ENCODE results near the gene SLC25A21.
"Not testable (repeated sequence)": the region's sequence is repeated elsewhere in the genome, so short reads cannot be mapped to it uniquely, and the experiment has no call there.

SLC25A21 gene

GRCh38 chr14:36844443-36845195 lies 327.8 kb downstream of the SLC25A21 start:
- in situ Hi-C loops (cut with HindIII; ENCODE audit: low sequenced_read_pairs): no loop called here

DNA sequence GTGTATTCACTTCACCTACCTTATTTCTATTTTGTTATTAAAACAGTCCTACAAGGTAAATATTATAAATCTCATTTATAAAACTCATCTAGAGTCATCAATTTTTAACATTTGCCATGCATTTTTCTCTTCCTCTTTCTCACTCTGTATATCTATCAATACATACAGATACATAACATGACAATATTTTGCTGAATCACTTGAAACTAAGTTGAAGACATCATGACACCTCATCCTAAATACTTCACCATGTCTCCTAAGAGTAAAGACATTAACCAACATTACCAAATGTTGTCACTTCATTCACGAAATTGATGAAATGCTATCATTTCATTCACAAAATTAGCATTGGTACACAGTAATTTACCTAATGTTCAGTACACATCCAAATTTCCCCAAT lies 329.0 kb downstream of the SLC25A21 start:
- in situ Hi-C loops (cut with HindIII; ENCODE audit: low sequenced_read_pairs): no loop called here

GRCh38 chr14:36835128-36835527 lies 337.3 kb downstream of the SLC25A21 start:
- in situ Hi-C loops (cut with HindIII; ENCODE audit: low sequenced_read_pairs): no loop called here

DNA sequence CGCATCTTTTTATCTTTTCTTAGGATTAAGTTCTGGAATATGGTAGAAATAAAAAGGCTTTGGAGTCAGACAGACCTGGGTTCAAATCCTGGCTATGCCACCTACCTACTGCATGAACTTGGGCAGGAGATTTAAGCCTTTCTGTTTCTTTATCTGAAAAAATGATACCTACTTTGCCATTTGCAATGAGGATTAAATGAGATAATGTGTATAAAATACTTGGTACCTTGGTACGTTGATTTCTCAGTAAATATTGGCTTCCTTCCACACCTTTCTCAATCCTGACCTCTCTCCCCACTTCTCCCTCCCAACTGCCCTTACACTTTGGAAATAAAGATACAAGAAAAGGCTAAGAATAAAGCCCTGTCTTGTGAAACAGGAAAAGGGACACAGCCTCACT lies 338.1 kb downstream of the SLC25A21 start:
- in situ Hi-C loops (cut with HindIII; ENCODE audit: low sequenced_read_pairs): no loop called here

DNA sequence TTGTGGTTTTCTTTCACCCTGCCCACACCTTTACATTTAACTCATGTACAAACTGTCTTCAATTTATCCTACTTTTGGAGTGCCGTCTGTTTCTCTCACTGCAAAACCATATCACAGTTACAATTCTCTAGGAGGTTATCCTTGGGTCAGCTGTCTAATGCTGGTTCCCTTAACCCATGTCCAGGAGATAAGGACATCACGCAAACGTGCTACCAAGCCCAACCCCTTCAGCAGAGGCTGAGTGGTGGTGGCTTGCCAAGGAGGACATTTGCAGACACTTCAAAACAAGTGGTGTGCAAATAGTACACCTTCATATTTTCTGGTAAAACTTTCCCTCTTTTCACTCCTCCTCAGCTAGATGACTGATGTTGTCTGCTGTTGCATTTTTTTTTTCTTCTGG lies 342.9 kb downstream of the SLC25A21 start:
- in situ Hi-C loops (cut with HindIII; ENCODE audit: low sequenced_read_pairs): no loop called here

GRCh38 chr14:36827861-36828260 lies 344.5 kb downstream of the SLC25A21 start:
- in situ Hi-C loops (cut with HindIII; ENCODE audit: low sequenced_read_pairs): no loop called here

- in situ Hi-C loops (cut with HindIII; ENCODE audit: low sequenced_read_pairs): no loop called here
These were observed 345.8 kb downstream of the SLC25A21 start for GRCh38 chr14:36826614-36827013.

- in situ Hi-C loops (cut with HindIII; ENCODE audit: low sequenced_read_pairs): no loop called here
These were observed 347.6 kb downstream of the SLC25A21 start for GRCh38 chr14:36824854-36825253.

DNA sequence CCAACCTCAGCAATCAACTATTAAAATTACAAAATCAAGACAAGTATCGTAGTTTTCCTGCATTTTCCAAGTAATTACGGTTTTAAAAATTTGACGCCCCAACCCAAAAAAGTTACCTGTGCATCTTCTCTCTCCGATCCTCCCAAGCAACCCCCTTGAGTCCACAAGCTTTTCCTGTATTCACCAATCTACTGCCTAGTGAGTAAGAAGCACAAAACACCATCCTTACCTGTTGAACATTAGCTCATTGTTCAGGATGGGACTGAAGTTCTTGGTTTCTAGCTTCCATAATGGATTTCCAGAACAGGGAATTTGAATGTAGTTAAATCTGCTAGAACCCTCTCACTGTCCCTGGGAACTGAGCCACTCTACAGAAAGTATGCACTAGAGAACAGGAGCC lies 348.8 kb downstream of the SLC25A21 start:
- in situ Hi-C loops (cut with HindIII; ENCODE audit: low sequenced_read_pairs): no loop called here

DNA sequence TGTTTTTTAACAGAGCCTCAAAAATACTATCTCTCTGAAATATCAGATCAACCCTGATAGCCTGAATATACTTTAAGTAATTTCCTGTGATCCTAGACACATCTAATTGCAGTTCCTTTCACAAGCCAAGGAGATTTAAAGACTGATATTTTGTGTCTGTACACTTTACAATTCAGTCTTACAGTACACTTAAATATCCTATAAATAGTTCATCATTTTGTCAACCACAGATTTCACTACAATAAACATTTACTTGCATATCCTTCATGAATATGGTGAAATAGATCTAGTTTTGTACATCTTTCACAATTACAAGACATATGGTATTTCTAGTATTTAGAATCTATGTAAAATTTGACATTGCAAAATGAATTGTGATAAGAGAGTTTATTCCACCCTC lies 349.7 kb downstream of the SLC25A21 start:
- in situ Hi-C loops (cut with HindIII; ENCODE audit: low sequenced_read_pairs): no loop called here

GRCh38 chr14:36820901-36821300 lies 351.5 kb downstream of the SLC25A21 start:
- in situ Hi-C loops (cut with HindIII; ENCODE audit: low sequenced_read_pairs): no loop called here

DNA sequence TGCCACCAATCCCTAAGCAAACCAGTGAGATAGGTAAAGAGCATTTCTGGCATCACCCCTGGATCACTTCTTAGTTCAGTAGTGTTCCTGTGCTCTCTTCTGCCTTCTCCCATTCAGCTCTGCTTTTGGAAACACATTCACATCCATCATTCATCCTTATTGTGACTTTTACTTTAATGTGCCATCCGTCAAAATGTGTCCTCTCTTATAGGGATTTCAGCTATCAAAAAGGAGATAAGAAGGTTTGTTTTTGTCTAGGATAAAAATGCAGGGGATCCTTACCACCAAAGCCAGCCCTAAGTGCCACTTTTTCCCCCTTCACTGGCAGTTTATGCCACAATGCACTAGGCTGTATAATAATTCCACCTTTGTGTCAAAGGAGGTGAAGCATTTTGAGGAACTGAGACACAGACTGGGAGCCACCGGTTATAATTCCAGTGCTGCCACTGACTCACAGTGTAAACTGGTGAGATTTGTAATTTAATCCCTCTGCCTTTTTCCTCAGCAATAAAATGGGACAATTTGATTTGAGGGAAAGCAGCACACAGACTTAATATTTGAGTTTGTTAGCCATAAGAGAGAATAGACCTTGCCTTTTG lies 352.2 kb downstream of the SLC25A21 start:
- in situ Hi-C loops (cut with HindIII; ENCODE audit: low sequenced_read_pairs): no loop called here

DNA sequence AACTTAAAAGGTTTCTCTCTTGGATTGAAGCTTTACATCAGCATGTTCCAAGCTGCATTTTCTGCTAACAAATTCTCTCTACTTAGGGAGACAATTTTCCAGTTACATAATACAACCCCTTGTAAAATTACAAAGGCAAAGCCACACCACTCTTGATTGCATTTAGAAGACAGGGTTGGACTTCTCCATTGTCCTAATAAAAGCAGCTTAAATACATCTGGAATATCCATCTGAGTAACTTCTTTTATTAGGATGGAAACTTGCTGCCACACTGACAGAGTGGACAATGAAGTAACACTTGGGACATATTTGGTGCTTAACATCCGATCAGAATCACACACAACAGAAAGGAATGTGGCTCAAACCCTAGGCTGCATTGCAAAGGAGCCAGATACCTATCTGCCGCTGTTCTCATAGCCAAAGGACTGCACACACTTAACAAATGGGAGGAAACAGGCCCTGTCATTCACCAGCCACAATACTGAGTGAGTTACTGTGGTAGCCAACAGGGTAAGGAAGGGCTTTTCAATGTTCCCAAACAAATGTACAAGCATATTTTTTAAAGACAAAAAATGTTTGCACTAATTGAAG lies 353.5 kb downstream of the SLC25A21 start:
- in situ Hi-C loops (cut with HindIII; ENCODE audit: low sequenced_read_pairs): no loop called here

GRCh38 chr14:36818246-36818645 lies 354.2 kb downstream of the SLC25A21 start:
- in situ Hi-C loops (cut with HindIII; ENCODE audit: low sequenced_read_pairs): no loop called here

DNA sequence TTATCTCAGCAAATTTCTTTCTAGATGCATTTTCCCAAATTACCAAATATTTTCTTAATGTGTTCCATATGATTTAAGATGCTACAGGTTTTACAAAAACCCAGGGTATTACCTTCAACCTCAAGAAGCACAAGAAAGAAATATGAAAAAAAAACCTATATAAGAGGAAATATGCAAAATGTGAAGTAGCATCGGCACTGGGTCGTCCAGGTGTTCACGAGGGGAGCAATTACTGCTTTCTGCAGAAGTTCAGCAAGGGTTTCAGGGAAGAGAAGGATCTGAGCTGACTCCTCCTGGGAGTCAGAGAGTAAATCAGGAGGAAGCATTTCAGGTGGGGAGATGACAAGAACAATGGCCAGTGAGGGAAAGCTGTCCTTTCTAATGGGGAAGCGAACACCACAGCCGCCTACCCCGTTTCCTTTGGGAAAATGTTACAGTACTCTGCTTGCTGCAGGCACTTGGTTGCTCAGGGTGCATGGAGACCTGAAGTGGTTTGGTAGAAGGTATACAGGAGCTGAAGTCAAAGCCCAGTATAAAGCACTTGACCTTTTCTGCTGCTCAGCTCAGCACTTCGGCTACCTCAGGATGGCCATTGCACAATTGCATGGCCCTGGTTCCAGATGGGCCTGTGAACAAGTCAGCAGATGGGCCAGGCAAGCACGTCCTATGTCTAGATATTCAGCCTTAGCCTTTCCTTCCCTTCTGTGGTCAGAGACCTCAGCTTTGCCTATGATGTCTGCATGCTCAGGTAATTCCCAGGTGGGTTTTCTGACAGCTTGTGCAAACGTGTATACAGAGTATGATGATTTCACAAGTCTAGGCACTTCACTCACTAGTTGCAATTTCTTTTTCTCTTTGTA lies 355.1 kb downstream of the SLC25A21 start:
- in situ Hi-C loops (cut with HindIII; ENCODE audit: low sequenced_read_pairs): no loop called here

- in situ Hi-C loops (cut with HindIII; ENCODE audit: low sequenced_read_pairs): no loop called here
These were observed 355.9 kb downstream of the SLC25A21 start for GRCh38 chr14:36816481-36816880.

DNA sequence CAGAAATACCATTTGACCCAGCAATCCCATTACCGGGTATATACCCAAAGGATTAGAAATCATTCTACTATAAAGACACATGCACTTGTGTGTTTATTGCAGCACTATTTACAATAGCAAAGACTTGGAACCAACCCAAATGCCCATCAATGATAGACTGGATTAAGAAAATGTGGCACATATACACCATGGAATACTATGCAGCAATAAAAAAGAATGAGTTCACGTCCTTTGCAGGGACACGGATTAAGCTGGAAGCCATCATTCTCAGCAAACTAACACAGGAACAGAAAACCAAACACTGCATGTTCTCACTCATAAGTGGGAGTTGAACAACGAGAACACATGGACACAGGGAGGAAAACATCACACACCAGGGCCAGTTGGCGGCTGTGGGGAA lies 357.6 kb downstream of the SLC25A21 start:
- in situ Hi-C loops (cut with HindIII; ENCODE audit: low sequenced_read_pairs): not testable (repeated sequence)

GRCh38 chr14:36810209-36810608 lies 362.2 kb downstream of the SLC25A21 start:
- in situ Hi-C loops (cut with HindIII; ENCODE audit: low sequenced_read_pairs): no loop called here

DNA sequence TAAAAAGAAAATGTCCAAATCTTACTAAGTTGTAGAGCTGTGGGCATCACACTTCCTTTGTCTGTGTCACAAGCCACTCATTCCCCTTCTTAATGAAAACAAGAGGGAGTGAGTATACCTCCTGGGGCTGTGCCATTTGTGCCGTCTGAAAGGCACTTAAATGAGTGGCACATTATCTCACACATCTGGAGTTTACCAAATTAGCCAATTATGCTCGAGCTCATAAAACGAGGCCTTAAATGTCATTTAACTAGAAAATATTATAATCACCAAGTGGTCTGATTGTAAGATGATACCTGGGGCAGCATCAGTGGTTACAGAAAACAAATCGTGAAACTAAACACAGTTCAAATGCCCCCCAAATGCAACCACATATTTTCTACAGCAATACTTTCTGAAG lies 364.7 kb downstream of the SLC25A21 start:
- in situ Hi-C loops (cut with HindIII; ENCODE audit: low sequenced_read_pairs): no loop called here

- in situ Hi-C loops (cut with HindIII; ENCODE audit: low sequenced_read_pairs): no loop called here
These were observed 367.3 kb downstream of the SLC25A21 start for GRCh38 chr14:36805131-36805559.

GRCh38 chr14:36797634-36798033 lies 374.8 kb downstream of the SLC25A21 start:
- in situ Hi-C loops (cut with HindIII; ENCODE audit: low sequenced_read_pairs): no loop called here

Data from DLD1 (cell line).